Measurements from ENCODE around the gene NOS3.
"Not testable (repeated sequence)": the region's sequence is repeated elsewhere in the genome, so short reads cannot be mapped to it uniquely, and the experiment has no call there.

Gene NOS3

GRCh38 chr7:151038951-151039849 lies 48.4 kb downstream of the NOS3 start:
- peak; percentile 23 for DNase-seq (ENCODE audit: low read depth)
- no peak for TF ChIP-seq CTCF (IDR thresholded peaks at IDR 0.05; ENCODE audit: low read depth, low read length, missing control alignments)
- H3K4me3 ChIP-seq (ENCODE audit: low read depth, low read length), result no peak overlapping the region
- in situ Hi-C loops (cut with HindIII; ENCODE audit: low sequenced_read_pairs), result no loop called here

GRCh38 chr7:151039850-151040548 lies 49.2 kb downstream of the NOS3 start:
- TF ChIP-seq CTCF (IDR thresholded peaks at IDR 0.05; ENCODE audit: low read depth, low read length, missing control alignments), result no peak
- in situ Hi-C loops (cut with HindIII; ENCODE audit: low sequenced_read_pairs), result no loop called here
- no peak for DNase-seq (ENCODE audit: low read depth)
- no peak overlapping the region for H3K4me3 ChIP-seq (ENCODE audit: low read depth, low read length)

- DNase-seq (ENCODE audit: low read depth), result no peak
- in situ Hi-C loops (cut with HindIII; ENCODE audit: low sequenced_read_pairs), result no loop called here
- no peak for TF ChIP-seq CTCF (IDR thresholded peaks at IDR 0.05; ENCODE audit: low read depth, low read length, missing control alignments)
- no peak overlapping the region for H3K4me3 ChIP-seq (ENCODE audit: low read depth, low read length)
These were observed 50.0 kb downstream of the NOS3 start for GRCh38 chr7:151040616-151041375.

GRCh38 chr7:151043449-151043848 lies 52.6 kb downstream of the NOS3 start:
- DNase-seq (ENCODE audit: low read depth); in situ Hi-C loops (cut with HindIII; ENCODE audit: low sequenced_read_pairs); H3K4me3 ChIP-seq (ENCODE audit: low read depth, low read length): not testable (repeated sequence)

GRCh38 chr7:151043959-151044358 lies 53.1 kb downstream of the NOS3 start:
- H3K4me3 ChIP-seq (ENCODE audit: low read depth, low read length), result no peak overlapping the region
- DNase-seq (ENCODE audit: low read depth), result no peak
- in situ Hi-C loops (cut with HindIII; ENCODE audit: low sequenced_read_pairs), result no loop called here
- TF ChIP-seq CTCF (IDR thresholded peaks at IDR 0.05; ENCODE audit: low read depth, low read length, missing control alignments), result no peak

- no peak for TF ChIP-seq CTCF (IDR thresholded peaks at IDR 0.05; ENCODE audit: low read depth, low read length, missing control alignments)
- no peak overlapping the region for H3K4me3 ChIP-seq (ENCODE audit: low read depth, low read length)
- in situ Hi-C loops (cut with HindIII; ENCODE audit: low sequenced_read_pairs), result no loop called here
- no peak for DNase-seq (ENCODE audit: low read depth)
These were observed 54.4 kb downstream of the NOS3 start for GRCh38 chr7:151045262-151045661.
